Urinary bladder (tissue), 4 donors: ENCODE data around the gene FAAH2. TPM values are rescaled to one million over a fixed set of nuclear protein-coding genes. Genes with fewer than 3 reads are reported as not detected.
"Not testable (repeated sequence)": the region's sequence is repeated elsewhere in the genome, so short reads cannot be mapped to it uniquely, and the experiment has no call there.

Source experiments
- DNase-seq: peaks from one replicate; pipeline ENCODE4 v3.0.0-alpha.2; 2015; ENCODE audit errors: extremely low spot score
- H3K27ac ChIP-seq: one replicate; pipeline ENCODE4 v1.5.1; 2013; ENCODE audit warnings: low read depth, mild to moderate bottlenecking, moderate library complexity
- H3K36me3 ChIP-seq: one replicate; pipeline ENCODE4 v1.6.1; 2013; ENCODE audit warnings: mild to moderate bottlenecking, moderate library complexity; ENCODE audit not compliant: insufficient read depth
- H3K4me1 ChIP-seq: one replicate; pipeline ENCODE4 v1.6.1; 2013; ENCODE audit warnings: mild to moderate bottlenecking, moderate library complexity; ENCODE audit not compliant: insufficient read depth
- H3K4me3 ChIP-seq: one replicate; pipeline ENCODE4 v1.5.1; 2013; ENCODE audit warnings: low read depth, low read length
- WGBS: extraction: QIAGEN DNeasy Blood & Tissue Kit; methylation state at CpG from one replicate; pipeline ENCODE4 v1.1.7; 2013; 5-methylcytosine and 5-hydroxymethylcytosine counted together
- polyA plus RNA-seq: library from polyadenylated mRNA; stranded (reverse); fragments of 200-250 nt; gene quantifications from one replicate; pipeline ENCODE4 v1.2.3, GENCODE V29; 2013
- total RNA-seq: library from RNA; depleted of rRNA; stranded (reverse); fragments of >200 nt; gene quantifications from one replicate; pipeline ENCODE4 v1.2.3, GENCODE V29; 2014
- donor health status: healthy with polysubstance abuse.
- donor health status: healthy.

Gene FAAH2
- total and polyA plus RNA-seq, 2 donors: 1.4 to 2.2 TPM

DNA sequence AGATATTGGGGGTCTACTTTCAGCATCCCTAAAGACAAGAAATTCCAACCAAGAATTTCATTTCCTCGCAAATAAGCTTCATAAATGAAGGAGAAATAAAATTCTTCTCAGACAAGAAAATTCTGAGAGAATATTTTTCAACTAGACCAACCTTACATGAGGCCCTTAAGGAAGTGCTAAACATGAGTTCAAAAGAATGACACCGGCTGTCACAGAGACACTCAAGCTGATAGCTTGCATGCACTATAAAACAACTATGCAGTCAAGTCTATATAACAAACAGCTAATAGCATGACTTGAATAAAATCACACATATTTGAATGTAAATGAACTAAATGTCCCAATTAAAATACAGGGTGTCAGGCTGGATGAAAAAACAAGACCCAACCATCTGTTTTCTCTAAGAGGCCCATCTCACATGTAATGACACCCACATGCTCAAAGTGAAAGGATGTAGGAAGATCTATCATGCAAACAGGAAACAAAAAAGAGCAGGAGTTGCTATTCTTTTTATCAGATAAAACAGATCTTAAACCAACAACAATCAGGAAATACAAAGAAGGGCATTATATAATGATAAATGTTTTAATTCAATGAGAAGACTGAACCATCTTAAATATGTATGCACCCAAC lies 27.2 kb downstream of the FAAH2 start:
- 95% methylated on average over 2 of the region's 2 CpGs for WGBS
- no peaks in the 10 kb centered on the region for H3K4me1 ChIP-seq
- no peaks in the 10 kb centered on the region for H3K36me3 ChIP-seq
- H3K27ac ChIP-seq: no peak overlapping the region
- no peak overlapping the region for H3K4me3 ChIP-seq
- no peak for DNase-seq

DNA sequence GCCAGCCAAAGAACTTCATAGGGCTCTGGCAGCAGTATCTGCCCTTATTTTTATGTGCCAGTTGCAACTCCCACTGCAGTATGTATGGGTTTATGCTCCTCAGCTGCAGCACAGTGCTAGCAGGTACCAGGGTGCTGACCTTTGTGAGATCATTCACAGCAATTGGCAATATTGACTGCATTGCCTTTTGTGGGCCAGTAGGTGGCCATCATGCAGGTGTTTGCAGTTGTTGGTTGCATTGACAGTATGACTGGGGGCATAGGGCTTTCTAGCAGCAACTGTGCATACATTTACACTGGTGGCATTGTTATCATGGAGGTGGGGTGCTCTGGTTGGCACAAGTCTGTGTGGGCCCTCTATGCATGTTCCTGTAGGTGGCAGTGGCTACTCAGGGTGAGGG lies 42.5 kb downstream of the FAAH2 start:
- H3K4me3 ChIP-seq: no peak overlapping the region
- H3K36me3 ChIP-seq: no peaks in the 10 kb centered on the region
- no peaks in the 10 kb centered on the region for H3K4me1 ChIP-seq
- no peak overlapping the region for H3K27ac ChIP-seq
- DNase-seq: no peak

DNA sequence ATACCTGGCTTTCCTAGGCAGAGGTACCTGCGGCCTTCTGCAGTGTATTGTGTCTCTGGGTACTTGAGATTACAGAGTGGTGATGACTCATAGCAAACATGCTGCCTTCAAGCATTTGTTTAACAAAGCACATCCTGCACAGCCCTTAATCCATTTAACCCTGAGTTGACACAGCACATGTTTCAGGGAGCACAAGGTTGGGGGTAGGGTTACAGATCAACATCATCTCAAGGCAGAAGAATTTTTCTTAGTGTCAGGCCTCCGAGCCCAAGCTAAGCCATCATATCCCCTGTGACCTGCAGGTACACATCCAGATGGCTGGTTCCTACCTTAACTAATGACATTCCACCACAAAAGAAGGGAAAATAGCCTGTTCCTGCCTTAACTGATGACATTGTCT lies 49.3 kb downstream of the FAAH2 start:
- WGBS: 59% methylated on average over 2 of the region's 2 CpGs
- H3K27ac ChIP-seq, H3K4me3 ChIP-seq, H3K4me1 ChIP-seq, DNase-seq, H3K36me3 ChIP-seq: not testable (repeated sequence)

DNA sequence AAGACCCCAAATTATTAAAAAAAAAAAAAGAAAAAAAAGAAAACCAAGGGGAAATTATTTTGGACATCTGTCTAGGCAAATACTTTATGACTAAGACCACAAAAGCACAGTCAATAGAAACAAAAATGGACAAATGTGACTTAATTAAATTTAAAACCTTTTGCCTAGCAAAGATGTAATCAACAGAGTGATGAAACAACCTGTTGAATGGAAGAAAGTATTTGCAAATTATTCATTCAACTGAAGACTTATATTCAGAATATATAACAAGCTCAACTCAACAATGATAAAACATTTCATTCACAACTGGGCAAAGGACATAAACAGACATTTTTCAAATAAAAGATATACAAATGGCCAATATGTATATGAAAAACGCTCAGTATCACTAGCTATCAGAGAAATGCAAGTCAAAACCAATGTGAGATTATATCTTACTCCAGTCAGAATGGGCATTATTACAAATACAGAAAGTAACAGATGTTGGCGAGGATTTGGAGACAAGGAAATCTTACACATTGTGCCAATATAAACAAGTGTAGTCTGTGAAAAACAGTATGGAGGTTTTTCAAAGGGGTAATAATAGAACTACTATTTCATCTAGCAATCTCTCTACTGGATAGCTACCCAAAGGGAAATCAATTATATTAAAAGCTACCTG lies 67.1 kb downstream of the FAAH2 start:
- no peaks in the 10 kb centered on the region for H3K36me3 ChIP-seq
- WGBS: 51% methylated on average over 2 of the region's 2 CpGs
- DNase-seq: no peak
- no peaks in the 10 kb centered on the region for H3K4me1 ChIP-seq
- no peak overlapping the region for H3K27ac ChIP-seq
- no peak overlapping the region for H3K4me3 ChIP-seq

DNA sequence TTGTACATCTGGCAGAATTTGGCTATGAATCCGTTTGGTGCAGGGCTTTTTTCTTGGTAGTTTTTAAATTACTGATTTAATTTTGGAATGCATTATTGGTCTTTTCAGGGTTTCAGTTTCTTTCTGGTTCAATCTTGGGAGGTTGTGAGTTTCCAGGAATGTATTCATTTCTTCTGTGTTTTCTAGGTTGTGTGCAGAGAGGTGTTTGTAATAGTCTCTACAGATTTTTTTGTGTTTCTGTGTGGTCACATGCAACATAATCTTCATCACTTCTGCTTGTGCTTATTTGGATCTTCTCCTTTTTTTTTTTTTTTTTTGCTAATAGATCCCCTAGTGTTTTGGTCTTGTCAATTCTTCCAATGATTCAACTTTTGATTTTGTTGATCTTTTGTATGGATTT lies 77.6 kb downstream of the FAAH2 start:
- DNase-seq: no peak
- Histone ChIP-seq H3K4me1 (no peaks in the 10 kb centered on the region), H3K36me3 (no peaks in the 10 kb centered on the region), H3K4me3 (no peak overlapping the region), H3K27ac (no peak overlapping the region)
- 61% methylated on average over 1 of the region's 1 CpG for WGBS

DNA sequence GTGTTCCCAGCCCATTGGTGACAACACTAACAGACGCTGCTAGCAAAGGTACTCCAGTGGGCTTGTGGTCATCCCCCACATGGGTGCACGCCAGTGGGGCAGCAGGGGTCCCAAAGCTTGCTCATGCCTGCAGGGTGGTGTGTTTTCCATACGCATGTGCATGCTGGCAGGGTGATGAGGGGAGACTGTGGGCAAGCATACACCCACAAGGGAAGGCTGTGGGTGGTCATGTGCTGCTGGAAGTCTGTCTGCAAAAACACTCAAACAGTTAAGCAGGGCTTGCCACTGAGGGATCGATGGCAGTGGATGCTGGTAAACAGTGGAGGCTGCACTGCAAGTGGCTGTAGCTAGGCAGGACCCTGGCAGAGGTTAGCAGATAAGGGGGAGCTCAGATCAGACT lies 79.9 kb downstream of the FAAH2 start:
- DNase-seq: no peak
- Histone ChIP-seq H3K4me3 (no peak overlapping the region), H3K27ac (no peak overlapping the region), H3K4me1 (no peaks in the 10 kb centered on the region), H3K36me3 (no peaks in the 10 kb centered on the region)
- 85% methylated on average over 4 of the region's 4 CpGs for WGBS

DNA sequence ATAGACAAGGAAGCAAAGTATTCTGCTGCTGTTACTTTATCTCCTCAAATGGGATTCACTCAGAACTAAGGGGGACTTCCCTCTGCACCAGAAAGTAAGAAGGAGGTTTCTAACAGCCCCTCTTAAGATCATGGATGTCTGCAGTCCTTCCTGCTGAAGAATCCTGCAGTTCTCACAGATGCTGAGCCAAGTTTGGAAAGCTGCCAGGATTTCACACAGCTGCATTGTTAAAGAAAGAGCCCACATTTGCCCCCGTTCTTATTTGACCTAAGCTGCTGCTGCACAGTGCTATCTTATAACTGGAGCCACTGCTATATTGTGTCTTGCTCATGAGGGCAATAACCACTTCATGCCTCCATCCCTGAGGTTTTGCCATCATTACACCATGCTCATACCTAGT lies 81.1 kb downstream of the FAAH2 start:
- WGBS: 5% methylated on average over 1 of the region's 1 CpG
- Histone ChIP-seq H3K4me3 (no peak overlapping the region), H3K27ac (no peak overlapping the region), H3K4me1 (no peaks in the 10 kb centered on the region), H3K36me3 (no peaks in the 10 kb centered on the region)
- DNase-seq: no peak

DNA sequence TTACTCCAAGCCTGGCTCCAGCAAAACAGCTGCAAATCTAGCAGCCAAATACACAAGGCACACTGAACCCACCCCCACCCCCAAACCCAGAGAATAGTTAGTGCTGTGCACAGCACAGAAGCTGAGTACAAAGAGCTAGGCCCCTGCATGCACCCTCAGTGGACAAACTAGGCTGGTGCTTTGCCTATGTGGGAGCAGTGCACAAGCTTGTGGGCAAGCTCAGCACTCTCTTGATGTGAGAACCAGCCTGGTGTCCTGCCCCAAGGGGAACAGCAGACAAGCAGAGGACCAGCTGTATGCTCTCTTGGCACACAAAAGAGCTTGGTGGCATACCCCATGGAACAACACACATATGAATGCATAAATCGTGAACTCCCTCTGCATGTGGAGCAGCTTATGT lies 81.7 kb downstream of the FAAH2 start:
- no peak overlapping the region for H3K27ac ChIP-seq
- 80% methylated on average over 1 of the region's 1 CpG for WGBS
- H3K4me3 ChIP-seq: no peak overlapping the region
- H3K36me3 ChIP-seq: no peaks in the 10 kb centered on the region
- no peak for DNase-seq
- no peaks in the 10 kb centered on the region for H3K4me1 ChIP-seq

DNA sequence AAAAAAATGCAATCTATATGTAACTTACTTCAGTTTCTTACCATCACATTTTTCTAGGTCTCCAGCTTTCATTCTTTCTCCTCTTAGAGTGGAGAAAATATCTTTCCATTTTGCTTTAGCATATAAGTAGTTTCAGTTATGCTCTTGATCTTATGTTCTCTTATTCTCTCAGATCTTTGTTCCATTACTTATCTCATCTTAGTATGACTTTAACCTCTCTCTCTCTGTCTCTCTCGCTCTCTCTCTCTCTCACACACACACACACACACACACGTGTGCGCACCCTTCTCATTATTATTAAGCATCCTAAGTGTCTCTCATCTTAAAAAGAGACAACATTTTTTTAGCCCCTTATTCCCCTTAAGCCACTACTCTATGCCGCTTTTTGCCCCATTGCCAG lies 92.8 kb downstream of the FAAH2 start:
- H3K36me3 ChIP-seq: peaks cover 1% of the 10 kb centered on the region
- H3K27ac ChIP-seq: no peak overlapping the region
- DNase-seq: no peak
- WGBS: 94% methylated on average over 4 of the region's 4 CpGs
- no peak overlapping the region for H3K4me3 ChIP-seq
- no peaks in the 10 kb centered on the region for H3K4me1 ChIP-seq

DNA sequence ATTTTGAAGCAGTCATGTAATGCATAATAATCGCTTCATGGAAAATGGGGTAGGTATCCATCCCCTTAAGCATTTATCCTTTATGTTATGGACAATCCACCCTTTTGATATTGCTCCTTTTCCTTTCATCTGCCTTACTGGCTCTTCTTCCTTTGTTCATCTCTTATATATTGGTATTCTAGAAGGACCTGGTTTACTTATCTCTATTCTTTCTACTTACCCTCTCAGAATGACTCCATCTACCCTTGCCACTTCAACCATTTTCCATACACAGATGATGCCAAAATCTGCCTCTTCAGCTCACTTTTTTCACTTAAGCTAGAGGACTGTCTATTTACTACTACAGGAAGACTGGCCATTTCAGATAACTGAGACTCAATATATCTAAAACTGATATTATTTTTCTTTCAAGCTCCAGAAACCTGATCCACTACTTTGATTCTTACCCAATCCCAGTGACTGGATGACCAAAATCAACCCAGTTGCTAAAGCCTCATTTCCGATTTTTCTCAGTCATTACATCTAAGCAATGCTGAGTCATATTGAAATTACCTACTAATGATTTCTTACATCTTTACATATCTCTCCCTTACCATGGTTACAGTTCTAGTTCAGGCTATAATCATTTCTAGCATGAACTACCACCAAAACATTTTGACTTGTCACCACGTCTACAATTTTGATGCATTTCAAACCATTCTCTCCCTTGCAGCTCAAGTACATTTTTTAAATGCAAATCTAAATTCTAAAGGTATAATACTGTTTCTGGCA lies 93.7 kb downstream of the FAAH2 start:
- 90% methylated on average over 3 of the region's 3 CpGs for WGBS
- Histone ChIP-seq H3K36me3 (peaks cover 1% of the 10 kb centered on the region), H3K4me3 (no peak overlapping the region), H3K27ac (no peak overlapping the region), H3K4me1 (no peaks in the 10 kb centered on the region)
- DNase-seq: no peak

DNA sequence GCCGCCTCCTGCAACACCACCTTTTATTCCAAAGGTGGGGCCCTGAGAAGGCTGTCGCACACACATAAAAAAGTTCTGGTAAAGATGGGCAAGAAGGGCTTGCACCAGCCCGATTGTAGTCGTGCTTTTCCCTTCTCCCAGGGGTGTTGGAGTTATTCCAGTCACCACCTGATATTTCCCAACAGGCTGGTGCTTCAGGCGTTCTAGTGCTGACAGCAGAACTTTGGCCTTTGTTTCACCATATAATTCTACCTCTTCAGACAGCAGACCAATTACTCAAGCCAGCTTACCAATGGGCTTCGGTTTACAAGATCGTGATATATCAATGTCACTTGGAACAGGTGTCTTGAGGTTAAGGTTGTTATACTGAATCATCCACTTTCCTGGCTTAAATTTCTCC lies 107.7 kb downstream of the FAAH2 start:
- 92% methylated on average over 7 of the region's 7 CpGs for WGBS
- DNase-seq, H3K4me1 ChIP-seq, H3K4me3 ChIP-seq, H3K27ac ChIP-seq, H3K36me3 ChIP-seq: not testable (repeated sequence)

DNA sequence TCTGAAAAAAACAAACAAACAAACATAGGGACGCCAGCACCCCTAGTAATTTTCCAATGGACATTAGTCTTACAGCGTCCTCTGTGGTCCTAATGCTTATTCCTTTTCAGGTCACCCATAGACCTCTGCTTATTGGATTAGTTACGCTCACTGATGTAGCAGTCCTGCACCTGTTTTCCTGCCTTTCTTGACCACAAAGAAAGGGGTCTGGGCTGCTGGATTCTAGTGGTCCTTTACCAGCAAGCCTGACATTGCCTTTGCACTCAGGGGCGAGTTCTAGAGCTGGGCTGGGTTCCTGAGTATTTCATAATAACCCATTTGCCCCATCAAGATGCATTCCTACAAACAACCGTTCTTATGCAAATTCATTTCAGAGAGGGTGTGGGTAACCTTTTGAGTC lies 116.7 kb downstream of the FAAH2 start:
- not testable (repeated sequence) for H3K27ac ChIP-seq, DNase-seq, H3K4me1 ChIP-seq, H3K4me3 ChIP-seq, H3K36me3 ChIP-seq
- WGBS: 86% methylated on average over 5 of the region's 5 CpGs

DNA sequence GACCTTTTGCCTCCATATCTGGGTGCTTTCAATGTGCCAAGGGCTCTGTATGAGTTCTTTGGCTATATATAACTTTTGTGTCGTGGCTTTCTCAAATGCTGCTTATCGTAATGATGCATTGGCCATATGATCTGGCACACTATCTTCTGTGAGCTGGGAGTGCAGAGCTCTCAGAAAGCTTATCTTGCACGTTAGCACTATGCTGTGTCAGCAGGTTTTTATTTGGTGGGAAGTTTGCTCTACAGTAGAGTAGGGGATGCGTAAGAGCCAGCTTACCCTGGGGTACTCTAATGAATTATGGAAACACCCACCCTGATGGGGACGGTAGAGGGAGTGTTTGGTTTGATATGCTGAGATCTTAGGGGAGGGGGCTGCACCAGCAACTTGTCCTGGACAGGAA lies 119.6 kb downstream of the FAAH2 start:
- WGBS: 76% methylated on average over 5 of the region's 5 CpGs
- Histone ChIP-seq H3K36me3 (no peaks in the 10 kb centered on the region), H3K4me1 (no peaks in the 10 kb centered on the region), H3K4me3 (no peak overlapping the region), H3K27ac (no peak overlapping the region)
- DNase-seq: no peak

DNA sequence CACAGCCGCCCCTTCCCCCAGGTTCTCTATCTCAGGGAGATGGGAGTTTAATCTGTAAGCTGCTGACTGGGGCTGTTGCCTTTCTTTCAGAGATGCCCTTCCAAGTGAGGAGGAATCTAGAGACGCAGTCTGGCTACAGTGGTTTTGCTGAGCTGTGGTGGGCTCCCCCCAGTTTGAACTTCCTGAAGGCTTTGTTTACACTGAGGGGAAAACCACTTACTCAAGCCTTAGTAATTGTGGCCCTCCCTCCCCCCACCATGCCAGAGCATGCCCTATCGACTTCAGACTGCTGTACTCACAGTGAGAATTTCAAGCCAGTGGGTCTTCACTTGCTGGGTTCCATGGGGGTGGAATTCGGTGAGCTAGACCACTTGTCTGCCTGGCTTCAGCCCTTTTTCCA lies 131.3 kb downstream of the FAAH2 start:
- Histone ChIP-seq H3K4me1 (no peaks in the 10 kb centered on the region), H3K36me3 (no peaks in the 10 kb centered on the region), H3K4me3 (no peak overlapping the region), H3K27ac (no peak overlapping the region)
- DNase-seq: no peak
- 49% methylated on average over 4 of the region's 4 CpGs for WGBS
